Ovary (tissue), 3 donors: ENCODE measurements around the gene PMEPA1.

Experiments used
- CTCF ChIP-seq, 3 donors: fragments of 450-650 bp in 2 of 3; fragments of 200-600 bp in 1 of 3; IDR thresholded peaks; one replicate each; pipeline versions ENCODE4 v1.5.1 to v1.8.0; 2016 to 2022; ENCODE audit warnings: antibody characterized with exemption in 3 of 3, mild to moderate bottlenecking in 1 of 3
- POLR2A ChIP-seq: fragments of 450-650 bp; IDR thresholded peaks from one replicate; pipeline ENCODE4 v1.6.1; 2017; ENCODE audit warnings: antibody characterized with exemption, mild to moderate bottlenecking, moderate library complexity
- donor health status: DM: no; HTN: no; CAD: no.

- TF ChIP-seq CTCF (IDR thresholded peaks at IDR 0.05) (no peak), POLR2A (no peak)
Observed at GRCh38 chr20:57614490-57615444, 95.0 kb downstream of the PMEPA1 start.
